ENCODE results near the gene TLX2.

The TLX2 gene

DNA sequence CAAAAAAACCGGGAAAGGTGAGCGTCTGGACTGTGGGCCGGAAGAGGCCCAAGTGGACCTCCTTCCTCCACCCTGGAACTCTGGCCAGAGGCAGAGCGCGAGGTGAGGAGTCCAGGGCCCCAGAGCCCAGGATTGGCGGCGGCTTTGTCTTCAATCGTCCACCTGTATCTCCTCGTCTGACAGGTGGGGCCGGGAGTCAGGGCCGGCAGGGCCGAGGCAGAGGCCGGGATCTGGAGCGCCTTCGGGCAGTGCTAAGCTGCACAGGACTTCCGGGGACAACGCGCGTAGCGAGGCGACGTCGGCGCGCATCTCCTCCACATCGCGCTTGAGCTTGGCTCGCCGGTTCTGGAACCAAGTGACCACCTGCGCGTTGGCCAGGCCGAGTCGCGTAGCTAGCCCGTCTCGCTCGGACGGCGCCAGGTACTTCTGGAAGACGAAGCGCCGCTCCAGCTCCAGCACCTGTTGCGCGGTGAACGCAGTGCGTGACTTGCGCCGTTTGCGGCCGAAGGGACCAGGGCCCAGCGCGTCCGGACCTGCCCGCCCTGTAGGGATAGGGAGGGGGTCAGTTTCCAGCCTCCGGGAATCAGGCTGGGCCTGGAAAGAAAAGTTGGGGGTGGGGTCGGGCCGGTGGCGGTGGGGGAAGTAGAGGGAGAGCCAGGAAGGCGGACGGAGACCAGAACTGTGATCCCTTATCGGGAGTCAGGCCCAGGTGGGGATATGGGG lies 16.3 kb upstream of the TLX2 start:
- DNase-seq, result no peak

DNA sequence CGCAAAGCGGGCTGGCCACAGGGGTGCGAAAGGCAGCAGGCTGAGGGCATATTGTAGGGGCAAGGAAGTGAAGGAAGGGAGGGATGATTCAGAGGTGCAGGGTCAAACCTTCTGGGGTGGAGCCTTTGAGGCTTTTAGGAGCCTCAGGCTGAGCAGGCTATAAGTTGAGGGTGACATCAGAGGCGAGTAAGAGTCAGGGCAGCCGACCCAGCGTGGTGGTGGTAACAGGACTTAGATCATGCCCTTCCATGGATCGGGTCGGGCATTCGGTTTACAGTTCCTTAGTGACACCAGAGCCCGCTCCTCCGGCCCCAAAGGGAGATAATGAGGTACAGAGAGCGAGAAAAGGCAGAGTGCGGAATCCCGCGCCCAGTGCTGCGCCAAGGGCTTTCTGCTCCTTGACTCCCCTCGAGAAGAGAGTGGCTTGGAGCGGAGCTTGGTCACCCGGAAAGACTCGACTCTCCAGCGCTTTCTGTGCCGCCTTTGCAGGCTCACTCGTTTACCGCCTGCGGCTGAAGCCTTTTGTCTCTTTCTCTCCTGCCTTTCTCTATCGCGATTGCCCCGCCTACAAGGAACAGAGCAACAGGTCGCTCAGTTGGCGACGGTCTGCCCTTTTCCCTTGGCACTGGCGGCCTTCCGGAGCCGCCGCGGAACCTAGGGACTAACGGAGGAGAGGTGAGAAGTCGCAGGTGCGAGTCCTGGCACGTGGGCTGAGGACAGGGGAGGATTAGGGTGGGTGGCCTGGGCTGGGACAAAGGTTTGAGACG lies 15.6 kb upstream of the TLX2 start:
- DNase-seq, result no peak

DNA sequence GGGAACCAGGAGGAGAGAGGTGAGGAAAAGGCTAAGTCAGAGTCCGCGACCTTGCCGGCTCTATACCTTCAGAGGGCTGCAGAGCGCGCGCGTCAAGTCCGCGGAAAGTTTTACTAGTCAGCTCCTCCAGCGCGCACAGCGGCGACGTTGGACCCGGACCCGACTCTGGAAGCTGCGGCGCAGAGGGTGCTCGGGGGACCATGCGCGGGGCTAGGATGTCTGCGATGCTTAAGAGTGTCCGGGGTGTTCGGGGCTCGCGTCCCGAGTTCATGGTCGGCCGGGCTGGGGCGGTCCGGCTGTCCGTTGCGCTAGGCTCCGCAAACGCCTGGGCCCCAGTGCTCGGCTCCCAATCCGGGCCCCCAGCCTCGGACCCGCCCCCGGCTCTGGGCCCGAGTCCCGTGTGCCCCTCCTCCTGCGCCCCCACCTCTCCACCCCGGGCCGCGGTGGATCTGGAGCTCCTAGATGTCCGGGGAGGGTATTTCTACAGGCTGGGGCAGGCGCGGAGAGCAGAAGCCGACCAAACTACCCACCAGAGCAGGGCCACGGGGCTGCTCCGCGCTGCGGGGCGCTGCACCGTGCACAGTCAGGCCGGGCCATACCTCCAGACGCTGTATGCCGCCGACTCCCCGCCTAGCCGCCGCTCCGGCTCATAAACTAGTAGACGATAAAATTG lies 14.8 kb upstream of the TLX2 start, which contains the start of gene LBX2:
Gene LBX2 (minus strand): TSS at position 337 of the 673 bp plus-strand sequence. CDS start 66 bp downstream, at position 271.
- DNase-seq, result no peak

DNA sequence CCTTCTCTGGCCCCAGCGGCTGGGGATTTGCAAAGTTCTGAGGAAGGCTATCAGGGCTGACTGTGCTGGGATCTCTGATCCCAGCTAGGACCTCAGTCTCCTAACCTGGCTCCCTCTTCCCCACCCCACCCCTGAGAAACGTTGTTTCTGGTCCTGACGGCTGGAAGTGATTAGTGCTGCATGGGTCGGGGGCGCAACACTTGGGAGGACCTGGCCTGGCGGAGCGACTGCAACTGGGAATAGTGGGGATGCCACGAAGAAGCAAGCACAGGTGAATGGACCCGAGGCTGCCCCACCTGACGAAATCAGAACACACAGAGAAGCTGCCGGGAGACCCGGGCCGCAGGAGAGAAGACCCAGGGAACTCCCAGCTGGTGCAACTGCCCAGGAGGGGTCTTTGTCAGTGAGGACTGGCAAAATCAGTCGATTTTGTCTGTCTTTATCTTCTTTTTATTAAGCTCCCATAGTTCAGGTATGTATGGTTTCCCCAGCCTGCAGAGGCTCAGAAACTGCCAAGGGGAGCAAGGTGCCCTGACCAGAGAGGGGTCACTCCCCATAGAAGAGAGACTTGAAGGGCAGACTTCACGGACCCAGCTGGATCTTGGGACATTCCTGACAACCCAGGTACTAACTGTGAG lies 14.2 kb upstream of the TLX2 start:
- no peak for DNase-seq

DNA sequence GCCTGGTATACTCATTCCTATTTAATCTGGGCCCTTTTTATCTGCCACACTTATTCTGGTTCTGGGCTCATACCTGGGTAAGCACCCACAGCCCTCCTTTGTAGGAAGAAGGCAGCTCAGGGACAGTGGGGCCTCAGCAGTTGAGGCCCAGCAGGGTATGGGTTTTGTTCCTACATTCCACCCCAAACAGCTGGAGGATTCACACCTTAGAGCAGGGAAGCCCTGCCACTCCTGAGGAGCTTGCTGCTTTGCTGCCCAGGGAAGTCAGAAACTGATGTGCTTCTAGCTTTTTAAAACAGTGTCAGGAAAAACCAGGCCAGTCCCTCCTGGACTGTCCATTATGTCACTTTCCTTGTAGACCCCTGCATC lies 13.7 kb upstream of the TLX2 start:
- no peak for DNase-seq

DNA sequence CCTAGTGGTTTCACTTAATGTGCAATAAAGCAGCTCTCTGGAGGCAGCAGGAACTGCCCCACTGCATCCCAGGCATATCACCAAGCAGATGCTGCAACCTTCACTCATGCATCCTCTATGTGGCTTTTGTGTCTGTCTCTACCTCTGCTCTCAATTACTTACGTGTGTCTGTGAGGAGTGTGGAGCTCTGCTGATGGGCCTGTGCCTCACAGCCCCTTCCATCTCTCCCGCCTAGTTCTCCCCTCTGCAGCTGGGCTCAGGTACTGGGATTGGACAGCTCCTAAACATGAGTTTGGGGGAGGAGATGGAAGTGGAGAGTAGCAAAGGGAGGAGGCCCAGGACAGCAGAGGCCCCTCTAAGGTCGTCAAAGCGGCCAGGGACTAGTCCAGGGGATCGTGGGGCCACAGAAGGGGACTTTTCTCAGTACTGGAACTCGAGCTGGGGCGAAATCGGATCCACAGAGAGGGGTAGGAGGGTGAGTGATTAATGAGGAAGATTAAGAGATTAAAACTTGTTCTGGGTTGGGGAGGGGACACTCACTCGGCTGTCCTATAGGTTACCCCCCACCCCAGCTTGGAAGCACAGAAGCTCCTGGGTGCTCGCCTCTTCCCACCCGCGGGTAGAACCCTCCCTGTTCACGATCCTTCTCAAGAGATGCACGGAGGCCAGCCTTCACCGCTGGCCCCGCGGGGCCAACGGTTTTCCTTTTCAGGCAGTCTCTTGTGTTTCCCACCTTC lies 12.7 kb upstream of the TLX2 start:
- no peak for DNase-seq

DNA sequence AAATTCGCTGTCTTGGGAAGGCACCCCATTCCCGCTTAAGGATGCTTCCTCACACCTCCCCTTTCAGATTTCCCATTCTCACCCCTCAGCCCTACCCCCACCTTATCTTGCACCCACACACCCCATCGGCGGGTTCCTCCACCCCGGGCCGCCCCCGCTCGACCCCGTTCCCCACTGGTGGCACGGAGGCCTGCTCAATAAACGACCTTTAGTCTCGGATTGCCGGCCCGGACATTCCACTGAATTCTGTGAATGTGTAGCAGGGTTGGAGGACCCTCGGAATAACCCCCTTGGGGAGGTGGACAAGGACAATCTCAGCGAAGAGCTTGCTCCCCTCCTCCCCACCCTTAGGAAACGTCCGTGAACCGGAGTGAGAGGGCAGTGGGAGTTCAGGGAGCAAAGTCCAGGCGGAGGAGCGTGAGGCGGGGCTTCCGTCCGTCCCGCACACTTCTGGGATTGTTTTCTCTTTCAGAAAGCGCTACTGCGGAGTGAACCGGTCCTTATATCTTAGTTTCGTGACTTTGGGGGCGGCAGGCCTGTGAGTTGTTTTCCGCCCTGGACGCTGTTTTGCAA lies 12.0 kb upstream of the TLX2 start:
- DNase-seq, result no peak

DNA sequence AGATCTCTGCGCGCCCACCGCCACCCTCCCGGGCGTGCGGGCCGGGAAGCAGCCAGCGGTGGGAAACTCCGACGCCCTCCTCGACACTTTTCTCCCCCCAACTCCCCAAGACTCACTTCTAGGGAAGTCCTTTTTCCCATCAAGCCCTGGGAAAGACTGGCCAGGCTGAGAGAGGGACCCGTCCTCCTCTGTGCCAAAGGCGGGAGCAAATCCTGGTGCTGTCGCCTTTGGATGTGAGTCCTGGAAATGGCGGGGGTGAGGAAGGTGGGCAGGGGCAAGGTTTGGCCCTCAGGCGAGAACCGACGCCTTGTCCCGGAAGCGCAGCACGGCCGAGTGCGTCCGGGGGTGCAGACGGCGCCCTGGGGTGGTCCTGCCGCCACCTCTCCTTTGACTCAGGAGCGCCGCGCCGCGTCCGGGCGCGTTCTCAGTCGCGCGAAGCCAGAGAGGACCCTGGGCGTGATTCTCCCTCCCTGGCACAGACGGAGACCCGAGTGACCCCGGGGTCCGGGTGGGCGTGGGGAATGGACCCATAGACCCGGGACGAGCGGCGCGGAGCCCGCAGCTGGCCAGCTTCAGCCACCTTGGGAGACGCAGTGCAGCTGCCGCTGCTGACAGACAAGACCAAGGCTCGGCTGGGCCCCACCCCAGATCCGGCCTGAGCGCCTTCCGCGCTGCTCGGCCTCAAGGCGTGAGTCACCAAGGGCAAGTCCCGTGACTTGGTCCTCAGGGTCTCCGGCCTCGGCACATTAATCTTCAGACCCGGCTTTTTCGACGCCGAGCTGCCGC lies 11.3 kb upstream of the TLX2 start:
- no peak for DNase-seq

DNA sequence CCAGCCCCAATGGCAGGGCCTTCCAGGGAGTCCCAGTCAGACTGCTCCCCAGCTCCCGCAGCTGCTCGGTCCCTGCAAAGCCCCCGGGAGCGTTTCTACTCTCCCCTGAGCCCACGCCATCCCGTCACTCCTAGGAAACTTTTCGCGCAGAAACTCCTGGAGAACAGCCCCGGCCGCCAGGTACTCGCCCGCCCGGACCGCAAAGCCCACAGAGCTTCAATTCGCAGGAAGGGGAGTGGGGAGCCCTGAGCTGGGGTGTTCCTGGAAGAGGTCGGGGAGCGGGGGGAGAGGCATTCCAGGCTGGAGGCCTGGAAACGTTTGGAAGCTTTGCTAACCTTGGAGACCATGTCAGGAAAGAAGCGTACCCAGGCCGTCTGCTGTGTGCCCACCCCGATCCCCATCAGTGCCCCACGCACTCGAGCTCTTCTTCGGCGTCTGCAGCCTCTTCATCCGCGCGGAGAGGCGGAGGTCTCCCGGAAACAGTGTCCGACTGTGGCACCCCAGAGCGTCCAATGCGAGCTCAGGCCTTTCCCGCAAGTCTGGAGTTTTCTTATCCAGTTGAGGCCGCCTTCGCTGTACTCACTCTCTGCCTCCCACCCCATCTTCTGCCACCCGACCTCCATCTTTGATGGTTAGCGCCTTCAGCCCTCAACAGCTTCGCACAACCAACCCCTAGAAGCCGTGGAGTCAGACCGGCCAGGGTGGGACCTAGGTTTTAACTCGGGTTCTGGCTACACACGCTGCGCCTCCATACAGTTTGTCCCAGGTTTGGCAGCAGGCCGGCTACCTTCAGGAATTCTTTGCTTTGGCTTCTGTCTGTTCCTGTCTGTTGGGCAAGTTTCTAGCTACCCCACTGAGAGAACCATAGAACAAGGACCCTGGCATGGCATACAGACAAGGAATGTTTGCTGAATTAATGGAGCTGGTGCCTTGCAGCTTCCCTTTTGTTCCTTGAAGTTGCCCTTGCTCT lies 10.5 kb upstream of the TLX2 start:
- no peak for DNase-seq

DNA sequence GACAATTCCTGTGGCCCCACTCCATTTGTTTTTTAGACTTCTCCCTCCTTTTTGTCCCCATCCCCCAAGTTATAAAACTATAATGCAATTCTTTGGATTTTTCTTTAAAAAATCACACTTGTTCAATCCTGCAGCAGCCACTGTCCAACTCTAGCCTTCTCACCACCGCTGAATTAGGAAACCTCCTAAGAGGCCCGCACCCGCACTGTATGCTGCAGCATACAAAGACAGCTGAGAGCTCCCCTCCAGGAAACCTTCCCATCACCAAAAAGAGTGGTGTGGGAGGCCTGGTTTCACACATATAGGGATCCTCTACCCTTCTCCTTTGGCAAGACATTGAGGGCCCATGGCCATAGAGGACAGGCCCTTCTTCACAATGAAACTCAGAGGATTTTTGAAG lies 9.7 kb upstream of the TLX2 start:
- DNase-seq, result no peak

DNA sequence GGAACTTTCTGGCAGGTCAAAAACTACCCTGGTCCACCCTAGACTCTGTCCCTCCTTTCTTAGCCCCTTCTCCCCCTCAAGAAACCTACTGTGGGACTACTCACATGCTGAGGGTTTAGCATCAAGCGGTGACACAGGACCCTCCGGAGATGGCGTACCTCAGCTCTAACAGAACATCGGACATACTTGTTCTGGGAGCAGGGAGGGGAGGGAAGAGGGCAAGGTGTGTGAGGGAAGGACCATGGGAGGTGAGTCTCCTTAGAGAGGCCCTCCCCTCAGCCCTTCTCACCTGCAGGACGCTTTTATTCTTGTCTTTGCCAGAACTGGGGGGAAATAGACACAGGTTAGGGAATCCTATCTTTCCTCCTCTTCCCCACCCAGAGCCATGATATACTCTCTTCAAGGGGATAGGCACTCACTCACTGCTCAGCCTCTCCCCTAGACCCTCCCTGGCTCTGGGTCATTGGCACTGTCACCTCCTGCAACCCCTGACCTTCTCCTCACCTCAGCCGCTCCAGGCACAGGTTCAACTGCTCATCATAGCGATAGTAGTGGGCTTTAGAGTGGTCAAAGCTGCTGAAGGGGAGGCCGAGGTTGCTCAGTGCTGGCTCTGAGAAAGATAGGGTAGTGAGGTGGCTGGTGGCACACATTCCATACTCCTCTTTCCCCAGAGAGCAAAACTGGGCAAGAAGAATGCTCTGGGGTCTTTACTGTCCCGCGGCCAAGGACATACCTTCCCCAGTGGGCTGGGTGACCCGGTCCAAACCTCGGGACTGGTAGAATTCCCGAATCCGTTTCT lies 8.6 kb upstream of the TLX2 start:
- no peak for DNase-seq

DNA sequence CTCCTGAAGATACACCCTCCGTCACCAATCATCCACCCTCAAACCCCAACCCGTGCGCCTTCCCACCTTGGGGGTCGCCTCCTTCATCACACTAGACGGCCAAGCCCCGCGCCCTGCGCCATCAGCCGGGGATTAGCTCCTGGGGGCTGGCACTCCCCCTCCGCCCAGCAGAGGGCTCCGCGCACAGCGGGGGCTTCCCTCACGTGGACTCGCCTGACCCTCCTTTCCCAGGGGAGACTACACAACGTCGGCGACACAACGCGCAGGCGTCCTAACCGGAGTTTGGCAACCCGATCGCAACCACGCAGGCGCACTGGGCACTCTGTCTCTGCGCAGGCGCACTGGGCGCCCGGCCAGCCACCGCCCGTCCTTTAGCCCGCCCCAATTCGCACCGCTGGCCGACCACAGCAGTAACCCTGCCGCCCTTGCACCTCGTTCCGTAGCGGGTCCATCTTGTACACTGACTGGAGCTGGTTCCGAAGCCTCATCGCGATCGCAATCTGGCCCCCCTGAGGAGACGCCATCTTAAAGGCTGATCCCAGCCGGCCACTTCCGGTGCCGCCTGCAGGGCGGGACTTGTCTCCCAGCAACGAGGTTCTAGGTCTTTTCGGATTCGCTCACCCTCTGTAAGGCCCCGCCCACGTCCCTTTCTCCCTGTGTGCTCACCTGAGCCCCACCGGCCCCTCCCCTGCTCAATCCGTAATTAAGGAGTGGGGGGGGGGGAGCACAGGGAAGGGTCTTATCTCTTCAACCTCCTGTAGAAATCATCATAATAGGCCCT lies 6.9 kb upstream of the TLX2 start, which contains the start of gene PCGF1:
Gene PCGF1 (minus strand): TSS at position 551 of the 781 bp plus-strand sequence. CDS start 27 bp downstream, at position 524.
- DNase-seq, result peak; percentile 74

DNA sequence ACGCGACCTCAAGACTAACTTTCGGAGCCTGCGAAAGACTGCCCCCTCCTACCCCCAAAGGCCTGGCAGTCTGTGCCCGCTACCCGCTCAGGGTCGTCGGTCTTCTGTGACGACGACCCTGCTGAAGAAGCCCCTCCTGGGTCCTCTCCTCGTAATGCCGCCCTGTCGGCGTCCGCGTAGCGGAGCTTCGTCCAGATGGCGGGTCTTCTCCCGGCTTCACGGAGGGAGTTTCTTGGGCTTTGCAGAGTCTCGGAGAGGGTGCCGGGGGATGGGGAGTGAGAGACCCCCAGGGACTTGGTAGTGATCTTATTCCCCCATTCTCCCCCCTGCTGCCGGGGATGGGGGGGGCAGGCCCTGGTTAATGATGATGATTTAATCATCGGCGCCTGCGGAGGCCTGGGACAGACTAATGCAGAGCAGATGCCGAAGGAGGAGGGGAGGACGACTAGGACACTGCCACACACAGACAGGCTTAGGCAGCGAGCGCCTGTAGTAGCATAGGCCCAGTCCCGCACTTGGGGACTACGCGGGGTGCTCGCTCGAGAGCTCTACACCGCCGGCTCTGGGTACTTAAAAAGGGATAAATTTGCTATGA lies 6.2 kb upstream of the TLX2 start:
- DNase-seq, result no peak

DNA sequence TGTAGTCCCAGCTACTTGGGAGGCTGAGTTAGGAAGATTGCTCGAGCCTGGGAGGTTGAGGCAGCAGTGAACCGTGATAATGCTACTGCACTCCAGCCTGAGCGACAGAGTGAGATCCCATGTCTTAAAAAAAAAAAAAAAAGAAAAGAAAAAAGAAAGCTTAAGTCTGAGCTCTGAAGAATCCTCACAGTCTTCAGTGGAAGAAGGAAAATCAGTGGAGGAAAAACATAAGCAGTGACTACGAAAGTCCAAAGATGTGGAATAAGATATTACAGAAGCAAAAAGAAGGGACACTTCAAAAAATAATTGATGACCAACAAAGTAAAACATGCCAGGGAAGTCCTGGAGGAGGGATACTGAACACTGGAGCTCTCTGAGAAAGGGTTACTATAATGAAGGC lies 4.0 kb upstream of the TLX2 start:
- DNase-seq, result no peak

DNA sequence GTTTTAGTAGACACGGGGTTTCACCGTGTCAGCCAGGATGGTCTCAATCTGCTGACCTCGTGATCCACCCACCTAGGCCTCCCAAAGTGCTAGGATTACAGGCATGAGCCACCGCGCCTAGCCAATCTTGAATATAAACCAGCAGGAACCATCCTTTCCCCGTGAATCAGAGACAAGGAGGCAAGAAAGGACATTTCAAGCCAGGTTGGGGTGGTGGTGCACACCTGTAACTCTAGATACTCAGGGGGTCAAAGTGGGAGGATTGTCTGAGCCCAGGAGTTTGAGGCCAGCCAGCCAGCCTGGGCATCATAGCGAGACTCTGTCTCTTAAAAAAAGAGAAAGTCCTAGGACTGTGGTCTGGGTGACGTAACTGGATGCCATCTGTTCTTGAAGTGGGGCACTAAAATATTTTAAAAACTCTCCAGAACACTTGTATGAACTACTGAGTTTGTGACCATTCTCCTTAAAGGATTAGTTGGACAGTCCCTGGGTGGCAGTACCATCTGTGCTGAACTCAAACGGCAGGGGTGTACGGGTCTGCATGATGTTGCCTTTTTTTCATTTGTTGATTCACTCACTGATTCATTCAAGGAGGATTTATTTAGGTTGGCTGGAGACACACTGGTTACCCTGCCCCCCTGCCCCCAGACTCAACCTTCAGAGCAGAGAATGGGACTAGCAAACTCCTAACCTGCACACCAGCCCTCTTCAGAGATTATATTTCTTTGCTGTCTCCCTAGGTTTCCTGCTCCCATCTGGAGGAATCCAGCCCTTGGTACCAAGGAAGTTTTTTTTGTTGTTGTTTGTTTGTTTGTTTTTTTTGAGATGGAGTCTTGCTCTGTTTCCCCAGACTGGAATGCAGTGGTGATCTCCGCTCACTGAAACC lies 2.9 kb upstream of the TLX2 start:
- DNase-seq, result no peak

DNA sequence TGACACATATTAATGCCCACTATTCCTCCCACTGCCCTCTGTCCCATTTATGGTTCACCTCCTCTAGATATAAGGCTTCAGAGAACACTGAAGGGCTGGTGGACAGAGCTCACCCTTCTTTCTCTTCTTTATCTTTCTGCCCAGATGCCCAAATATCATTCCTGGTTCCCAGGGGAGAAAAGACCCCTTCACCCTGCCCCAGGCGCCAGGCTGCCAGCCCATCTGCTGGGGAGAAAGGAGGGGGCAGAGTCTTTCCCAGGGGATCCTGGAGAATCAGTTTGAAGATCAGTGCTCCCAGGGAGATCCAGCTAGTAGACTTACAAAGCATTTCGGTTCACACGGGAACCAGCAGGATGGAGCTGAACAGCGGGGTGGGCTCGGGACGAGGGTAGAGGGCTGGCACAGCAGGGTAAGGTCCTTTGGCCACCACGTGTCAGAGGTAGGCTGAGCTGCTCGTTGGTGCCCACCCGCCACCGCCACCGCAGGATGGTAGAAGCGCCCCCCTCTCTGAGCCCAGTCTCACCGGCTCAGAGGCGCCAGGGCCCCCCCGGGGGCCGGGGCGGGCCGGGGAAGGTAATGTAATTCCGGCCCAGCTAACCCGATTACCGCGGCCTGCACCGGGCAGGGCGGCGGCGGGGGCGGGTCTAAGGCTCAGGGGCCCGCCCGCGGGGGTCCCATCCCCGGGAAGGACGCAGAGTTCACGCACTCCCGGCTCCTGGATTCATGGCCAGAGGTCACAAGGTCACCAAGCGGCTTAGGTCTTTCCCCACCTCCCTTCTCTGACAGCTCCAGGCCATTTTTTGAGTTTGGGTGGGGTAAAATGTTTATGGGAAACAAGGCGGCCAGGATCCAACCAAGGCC lies 1.3 kb upstream of the TLX2 start:
- DNase-seq, result no peak
